Esophagus (tissue), 2 donors: ENCODE data around the gene EEF2KMT. TPM values are rescaled to one million over a fixed set of nuclear protein-coding genes. Genes with fewer than 3 reads are reported as not detected.
A peak's percentile ranks its signal among the peaks of the same experiment; 100 is the strongest.
"Not testable (repeated sequence)": the region's sequence is repeated elsewhere in the genome, so short reads cannot be mapped to it uniquely, and the experiment has no call there.

Source experiments
- H3K27ac ChIP-seq, 2 donors: one replicate each; pipeline ENCODE4 v1.5.1; 2013; ENCODE audit warnings: low read depth in 2 of 2, mild to moderate bottlenecking in 2 of 2, inconsistent platforms in 1 of 2, low read length in 1 of 2, moderate library complexity in 1 of 2
- H3K27me3 ChIP-seq, 2 donors: one replicate each; pipeline ENCODE4 v1.6.1; 2013; ENCODE audit warnings: low read length in 2 of 2, control low read depth in 1 of 2, mild to moderate bottlenecking in 1 of 2; ENCODE audit not compliant: insufficient read depth in 2 of 2, control insufficient read depth in 1 of 2
- H3K36me3 ChIP-seq, 2 donors: one replicate each; pipeline ENCODE4 v1.6.1; 2013; ENCODE audit warnings: low read length in 1 of 2; ENCODE audit not compliant: control insufficient read depth in 2 of 2, insufficient read depth in 2 of 2
- H3K4me1 ChIP-seq, 2 donors: one replicate each; pipeline ENCODE4 v1.6.1; 2013; ENCODE audit warnings: low read length in 1 of 2; ENCODE audit not compliant: control insufficient read depth in 2 of 2, insufficient read depth in 2 of 2
- H3K4me3 ChIP-seq, 2 donors: one replicate each; pipeline ENCODE4 v1.5.1; 2013; ENCODE audit warnings: low read length in 2 of 2, mild to moderate bottlenecking in 2 of 2, low read depth in 1 of 2, moderate library complexity in 1 of 2
- H3K9me3 ChIP-seq, 2 donors: one replicate each; pipeline ENCODE4 v1.6.1; 2013; ENCODE audit warnings: mild to moderate bottlenecking in 2 of 2, low read depth in 1 of 2, low read length in 1 of 2, moderate library complexity in 1 of 2; ENCODE audit not compliant: control insufficient read depth in 2 of 2, insufficient read depth in 1 of 2
- WGBS, 2 donors: extraction: QIAGEN DNeasy Blood & Tissue Kit; methylation state at CpG; one replicate each; pipeline ENCODE4 v1.1.7; 2013; 5-methylcytosine and 5-hydroxymethylcytosine counted together
- polyA plus RNA-seq, 2 donors: library from polyadenylated mRNA; stranded (reverse); fragments of 200-250 nt; gene quantifications; one replicate each; pipeline ENCODE4 v1.2.3, GENCODE V29; 2013
- donor health status: healthy with polysubstance abuse.
- donor health status: Bipolar disorder and iron deficiency.

The EEF2KMT gene
- polyA plus RNA-seq, 2 donors = 4.4 to 8.4 TPM

GRCh38 chr16:5116780-5117295 is 19.2 kb upstream of the EEF2KMT start:
- not testable (repeated sequence) for H3K36me3 ChIP-seq, H3K4me1 ChIP-seq, H3K27ac ChIP-seq, H3K4me3 ChIP-seq, H3K27me3 ChIP-seq, H3K9me3 ChIP-seq
- 35 to 41% methylated on average over 9 of the region's 10 CpGs for WGBS, 2 donors

GRCh38 chr16:5110933-5111332 is 13.3 kb upstream of the EEF2KMT start:
- H3K9me3 ChIP-seq, H3K27me3 ChIP-seq, H3K36me3 ChIP-seq, H3K27ac ChIP-seq, H3K4me1 ChIP-seq, H3K4me3 ChIP-seq: not testable (repeated sequence)
- WGBS, 2 donors = 77 to 85% methylated on average over 8 to 10 of the region's 10 CpGs

GRCh38 chr16:5108505-5109158 is 11.0 kb upstream of the EEF2KMT start:
- Histone ChIP-seq H3K4me1 (no peaks in the 10 kb centered on the region), H3K36me3 (no peaks in the 10 kb centered on the region), H3K27ac (no peak overlapping the region), H3K9me3 (no peaks in the 10 kb centered on the region), H3K4me3 (no peak overlapping the region), H3K27me3 (no peaks in the 10 kb centered on the region)
- WGBS, 2 donors = 91 to 95% methylated on average over 24 to 27 of the region's 27 CpGs

- not testable (repeated sequence) for H3K4me1 ChIP-seq, H3K4me3 ChIP-seq, H3K36me3 ChIP-seq, H3K27me3 ChIP-seq, H3K27ac ChIP-seq, H3K9me3 ChIP-seq
- WGBS, 2 donors = 35 to 45% methylated on average over 4 to 5 of the region's 5 CpGs
These were observed 7.4 kb upstream of the EEF2KMT start for GRCh38 chr16:5105039-5105438.

GRCh38 chr16:5103296-5104032 is 5.9 kb upstream of the EEF2KMT start:
- H3K27ac ChIP-seq, H3K4me3 ChIP-seq, H3K27me3 ChIP-seq, H3K36me3 ChIP-seq, H3K4me1 ChIP-seq, H3K9me3 ChIP-seq: not testable (repeated sequence)
- 89 to 92% methylated on average over 12 of the region's 12 CpGs for WGBS, 2 donors

- not testable (repeated sequence) for H3K27ac ChIP-seq, H3K4me3 ChIP-seq, H3K36me3 ChIP-seq, H3K27me3 ChIP-seq, H3K9me3 ChIP-seq, H3K4me1 ChIP-seq
- WGBS, 2 donors = 6 to 7% methylated on average over 3 to 4 of the region's 4 CpGs
These were observed 1.6 kb upstream of the EEF2KMT start for GRCh38 chr16:5099174-5099573.

GRCh38 chr16:5098221-5099159 is 895 bp upstream of the EEF2KMT start:
- H3K27me3 ChIP-seq, H3K36me3 ChIP-seq, H3K9me3 ChIP-seq, H3K4me1 ChIP-seq: not testable (repeated sequence)
- peak overlapping the region; percentile 59 to 65 for H3K4me3 ChIP-seq
- H3K27ac ChIP-seq = peak overlapping the region; percentile 62 to 85
- 1% methylated on average over 47 to 58 of the region's 67 CpGs for WGBS, 2 donors

GRCh38 chr16:5097061-5097469 is 530 bp downstream of the EEF2KMT start:
- H3K27me3 ChIP-seq, H3K9me3 ChIP-seq, H3K36me3 ChIP-seq, H3K4me1 ChIP-seq: not testable (repeated sequence)
- H3K27ac ChIP-seq = peak overlapping the region; percentile 67 to 74
- peak overlapping the region; percentile 65 to 72 for H3K4me3 ChIP-seq
- 1% methylated on average over 17 to 23 of the region's 23 CpGs for WGBS, 2 donors

- not testable (repeated sequence) for H3K36me3 ChIP-seq, H3K4me1 ChIP-seq, H3K9me3 ChIP-seq, H3K27me3 ChIP-seq
- WGBS, 2 donors = 22 to 28% methylated on average over 7 of the region's 7 CpGs
- H3K4me3 ChIP-seq = peak overlapping the region; percentile 65 to 72
- H3K27ac ChIP-seq = peak overlapping the region in 1 of 2 donors; percentile 74
These were observed 1.0 kb downstream of the EEF2KMT start for GRCh38 chr16:5096437-5097060.
